NCI-H2081 (cell line): ENCODE measurements around the gene ARTN.

ENCODE experiments used
- DNase-seq, 2 experiments: peaks; one replicate each; lab custom pipeline; 2025; lab: John Stamatoyannopoulos, UW

The ARTN gene

DNA sequence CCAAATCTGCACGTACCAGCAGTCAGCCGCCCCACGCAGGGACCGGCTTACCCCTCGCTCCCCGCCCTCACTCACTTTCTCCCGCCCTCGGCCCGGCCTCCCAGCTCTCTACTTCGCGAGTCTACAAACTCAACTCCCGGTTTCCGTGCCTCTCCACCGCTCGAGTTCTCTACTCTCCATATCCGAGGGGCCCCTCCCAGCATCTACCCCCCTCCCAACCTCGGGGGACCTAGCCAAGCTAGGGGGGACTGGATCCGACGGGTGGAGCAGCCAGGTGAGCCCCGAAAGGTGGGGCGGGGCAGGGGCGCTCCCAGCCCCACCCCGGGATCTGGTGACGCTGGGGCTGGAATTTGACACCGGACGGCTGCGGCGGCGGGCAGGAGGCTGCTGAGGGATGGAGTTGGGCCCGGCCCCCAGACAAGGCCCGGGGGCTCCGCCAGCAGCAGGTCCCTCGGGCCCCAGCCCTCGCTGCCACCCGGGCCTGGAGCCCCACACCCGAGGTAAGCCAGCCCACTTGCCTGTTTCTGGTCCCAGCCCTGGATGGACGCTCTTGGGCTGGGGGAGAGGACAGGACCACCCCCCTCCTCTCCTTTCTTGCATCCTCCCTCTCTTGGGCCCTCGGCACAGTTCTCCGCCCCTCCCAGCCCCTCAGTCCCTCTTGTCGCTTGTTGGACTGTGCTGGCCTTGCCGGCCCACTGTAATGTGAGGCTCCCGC is at the start of gene ARTN:
ARTN (plus strand) TSS at position 416 of the 715 bp plus-strand sequence. CDS start 1,856 bp downstream, outside the sequence.
- no peak for DNase-seq

- DNase-seq: peak in 1 of 2 experiments; percentile 31
These were observed 48.3 kb upstream of the ARTN start for GRCh38 chr1:43885279-43885801.

GRCh38 chr1:43887748-43888147 is 45.9 kb upstream of the ARTN start:
- no peak for DNase-seq

DNA sequence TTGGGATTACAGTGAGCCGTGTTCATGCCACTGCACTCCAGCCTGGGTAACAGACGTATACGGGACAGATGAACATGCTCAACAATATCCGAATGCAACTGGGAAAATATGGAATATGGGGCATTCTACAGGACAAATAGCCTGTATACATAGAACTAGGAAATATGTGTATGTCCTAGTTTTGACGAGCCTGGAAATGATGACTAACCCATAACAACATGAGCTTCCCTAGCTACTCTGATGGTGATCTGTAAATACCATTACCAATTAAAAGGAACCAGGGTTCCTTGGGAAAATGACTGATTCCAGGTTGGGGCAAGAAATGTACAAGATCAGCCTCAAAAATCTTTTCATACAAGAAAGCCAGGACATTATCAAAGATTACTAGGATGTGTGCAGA is 42.8 kb upstream of the ARTN start:
- DNase-seq: no peak

DNA sequence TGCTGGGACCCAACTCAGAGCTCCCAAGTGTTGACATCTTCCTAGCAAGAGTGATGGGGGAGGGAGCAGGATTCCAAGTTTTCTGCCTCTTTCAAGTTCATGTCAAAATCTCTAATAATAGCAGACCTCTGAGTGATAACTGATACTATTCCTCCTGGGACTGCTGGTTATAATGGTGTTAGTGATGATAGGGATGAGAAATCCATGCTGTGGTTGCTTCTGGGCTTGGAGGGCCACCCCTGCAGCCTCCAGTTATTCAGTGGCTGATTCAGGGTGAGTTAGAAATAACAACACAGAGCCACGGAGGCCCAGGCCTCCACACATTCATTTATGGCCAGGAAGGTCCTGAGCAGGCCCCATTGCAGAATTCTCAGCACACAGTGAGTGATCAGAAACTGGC is 40.6 kb upstream of the ARTN start:
- DNase-seq: no peak

GRCh38 chr1:43898981-43899380 is 34.6 kb upstream of the ARTN start:
- DNase-seq: no peak

DNA sequence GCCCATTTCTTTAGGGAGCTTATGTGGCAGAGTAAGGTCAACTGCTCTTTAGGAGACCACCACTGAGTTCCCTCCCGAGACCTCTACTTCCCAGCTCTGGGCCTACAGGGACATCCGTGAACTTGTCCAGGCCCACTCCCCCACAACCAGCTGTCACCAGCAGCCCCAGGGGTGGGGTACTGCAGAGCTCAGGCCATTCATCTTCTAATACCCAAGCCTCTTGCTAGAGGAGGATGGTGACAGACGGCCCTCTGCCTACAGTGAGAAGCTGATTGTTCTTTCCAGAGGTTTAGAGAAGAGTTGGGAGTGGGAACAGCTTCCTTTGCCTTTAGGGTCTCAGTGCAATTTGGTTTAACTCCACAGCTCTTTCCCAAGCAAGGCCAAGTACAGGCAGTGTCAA is 33.2 kb upstream of the ARTN start:
- DNase-seq: no peak

DNA sequence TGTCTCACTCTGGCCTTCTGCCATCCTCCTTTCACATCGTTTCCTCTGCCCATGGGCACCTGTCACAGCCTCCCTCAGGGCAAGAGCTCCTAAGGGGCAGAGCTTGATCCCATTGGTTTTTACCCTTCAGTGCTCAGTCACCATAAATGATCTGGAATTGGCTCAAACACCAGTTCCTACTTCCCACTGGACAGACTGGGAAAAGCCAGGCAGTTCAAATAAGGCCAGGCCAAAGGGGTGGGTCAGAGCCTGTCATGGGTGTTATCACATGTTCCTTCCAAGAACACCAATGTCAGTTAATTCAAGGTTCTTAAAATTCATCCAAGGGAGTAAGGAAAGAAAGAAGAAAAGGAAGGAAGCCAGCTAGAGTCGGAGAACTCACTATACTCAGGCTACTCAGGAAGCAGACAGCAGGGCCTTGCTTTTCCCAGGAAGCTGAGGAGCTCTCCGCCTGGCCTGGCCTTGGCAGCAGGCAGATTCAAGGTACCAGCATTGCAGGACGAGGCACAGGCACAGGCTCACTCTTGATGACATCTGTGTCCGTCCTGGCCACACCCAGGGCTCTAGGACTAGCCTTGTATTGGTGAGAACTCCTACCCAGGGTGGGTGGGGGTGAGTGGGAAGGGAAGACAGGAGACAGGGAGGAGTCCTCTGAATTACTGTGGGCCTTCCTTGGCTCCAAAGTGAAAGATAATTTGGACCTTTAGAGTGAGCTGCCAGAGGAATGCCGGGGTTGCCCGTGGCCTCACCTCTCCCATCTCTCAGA is 32.2 kb upstream of the ARTN start:
- peak in 1 of 2 experiments; percentile 38 for DNase-seq

- DNase-seq: peak; percentile 53 to 80
These were observed 31.4 kb upstream of the ARTN start for GRCh38 chr1:43902058-43902831.

DNA sequence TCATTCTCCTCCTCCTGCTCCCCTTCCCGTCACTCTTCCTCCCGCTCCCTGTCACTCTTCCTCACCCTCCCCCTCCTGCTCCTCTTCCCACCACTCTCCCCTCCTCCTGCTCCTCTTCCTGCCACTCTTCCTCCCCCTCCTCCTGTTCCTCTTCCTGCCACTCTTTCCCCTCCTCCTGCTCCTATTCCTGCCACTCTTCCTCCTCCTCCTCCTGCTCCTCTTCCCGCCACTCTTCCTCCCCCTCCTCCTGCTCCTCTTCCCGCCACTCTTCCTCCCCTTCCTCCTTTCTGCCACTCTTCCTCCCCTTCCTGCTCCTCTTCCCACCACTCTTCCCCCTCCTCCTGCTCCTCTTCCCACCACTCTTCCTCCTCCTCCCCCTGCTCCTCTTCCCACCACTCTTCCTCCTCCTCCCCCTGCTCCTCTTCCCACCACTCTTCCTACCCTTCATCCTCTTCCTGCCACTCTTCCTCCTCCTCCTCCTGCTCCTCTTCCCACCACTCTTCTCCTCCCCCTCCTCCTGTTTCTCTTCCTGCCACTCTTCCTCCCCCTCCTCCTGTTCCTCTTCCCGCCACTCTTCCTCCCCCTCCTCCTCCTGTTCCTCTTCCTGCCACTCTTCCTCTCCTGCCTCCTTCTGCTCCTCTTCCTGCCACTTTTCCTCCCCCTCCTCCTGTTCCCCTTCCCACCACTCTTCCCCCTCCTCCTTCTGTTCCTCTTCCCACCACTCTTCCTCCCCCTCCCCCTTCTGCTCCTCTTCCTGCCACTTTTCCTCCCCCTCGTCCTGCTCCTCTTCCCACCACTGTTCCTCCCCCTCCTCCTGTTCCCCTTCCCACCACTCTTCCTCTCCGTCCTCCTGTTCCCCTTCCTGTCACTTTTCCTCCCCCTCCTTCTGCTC is 28.7 kb upstream of the ARTN start:
- no peak for DNase-seq

DNA sequence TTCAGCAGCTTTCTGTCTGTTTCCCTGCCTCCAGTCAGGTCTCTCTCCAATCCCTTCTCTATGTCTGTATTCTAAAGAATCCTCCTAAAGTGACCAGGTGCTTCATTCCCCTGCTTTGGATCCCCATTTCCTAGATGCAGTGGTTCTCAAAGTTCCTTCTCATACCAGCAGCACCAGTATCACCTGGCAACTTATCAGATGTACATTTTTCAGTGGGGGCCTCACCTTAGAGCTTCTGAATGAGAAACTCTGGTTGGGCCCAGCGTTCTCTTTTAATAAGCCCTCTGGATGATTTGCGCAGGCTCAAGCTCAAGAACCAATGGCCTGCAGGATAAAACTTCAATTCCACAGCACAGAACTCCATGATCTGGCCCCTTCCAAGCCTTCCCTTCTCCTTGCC is 25.4 kb upstream of the ARTN start:
- no peak for DNase-seq

GRCh38 chr1:43908858-43909257 is 24.7 kb upstream of the ARTN start:
- no peak for DNase-seq

DNA sequence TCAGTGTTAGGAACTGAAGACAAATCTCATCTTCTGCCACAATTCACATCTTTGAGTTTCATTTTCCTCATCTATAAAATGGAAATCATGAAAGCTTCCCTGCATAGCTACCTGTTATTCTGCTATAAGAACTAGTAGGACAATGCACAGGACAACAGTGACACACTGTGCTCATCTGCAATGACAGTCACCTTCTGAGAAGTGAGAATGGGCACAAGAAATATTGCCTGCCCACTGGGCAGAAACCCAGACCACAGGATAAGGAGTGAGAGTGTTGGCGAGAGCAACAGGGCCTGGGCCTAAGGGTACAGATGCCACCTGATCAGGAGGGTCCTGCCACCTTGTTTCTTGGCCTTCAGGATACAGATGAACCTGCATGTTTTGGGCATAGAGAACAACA is 23.3 kb upstream of the ARTN start:
- no peak for DNase-seq

DNA sequence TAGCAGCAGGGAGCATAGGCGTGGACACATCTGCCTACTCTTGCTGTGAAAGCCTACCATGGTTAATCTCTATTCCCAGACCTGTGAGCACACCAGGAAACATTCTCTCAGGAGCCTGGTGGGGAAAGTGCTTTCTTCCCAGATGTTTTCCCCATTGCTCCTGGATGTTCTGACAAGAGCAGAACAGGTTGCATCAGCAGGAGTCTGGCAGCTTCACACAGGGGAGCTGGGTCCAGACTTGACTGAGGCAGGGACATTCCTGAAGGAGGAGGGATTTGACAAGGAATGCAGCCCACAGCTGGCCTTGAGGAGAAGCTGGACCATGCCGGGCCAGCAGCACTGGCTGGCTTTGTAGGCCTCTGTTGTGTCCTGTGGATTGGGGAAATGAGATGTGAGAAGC is 21.0 kb upstream of the ARTN start:
- DNase-seq: no peak

GRCh38 chr1:43913051-43913501 is 20.5 kb upstream of the ARTN start:
- DNase-seq: no peak

GRCh38 chr1:43913666-43914360 is 19.8 kb upstream of the ARTN start:
- DNase-seq: no peak

- DNase-seq: no peak
These were observed 18.8 kb upstream of the ARTN start for GRCh38 chr1:43914576-43915525.

GRCh38 chr1:43919906-43920305 is 13.7 kb upstream of the ARTN start:
- DNase-seq: no peak

- no peak for DNase-seq
These were observed 12.6 kb upstream of the ARTN start for GRCh38 chr1:43921022-43921421.

- DNase-seq: no peak
These were observed 9.1 kb upstream of the ARTN start for GRCh38 chr1:43924516-43924915.
